HG03354 (cell line): Measurements from ENCODE around the gene SMPD4.
"Not testable (repeated sequence)": the region's sequence is repeated elsewhere in the genome, so short reads cannot be mapped to it uniquely, and the experiment has no call there.

Experiments used
- ATAC-seq: cut with Tn5 transposase; IDR thresholded peaks from one replicate; pipeline ENCODE4 v1.9.1; 2021; ENCODE audit warnings: mild to moderate bottlenecking; ENCODE audit not compliant: unreplicated experiment, poor library complexity, severe bottlenecking

Gene SMPD4, protein sequence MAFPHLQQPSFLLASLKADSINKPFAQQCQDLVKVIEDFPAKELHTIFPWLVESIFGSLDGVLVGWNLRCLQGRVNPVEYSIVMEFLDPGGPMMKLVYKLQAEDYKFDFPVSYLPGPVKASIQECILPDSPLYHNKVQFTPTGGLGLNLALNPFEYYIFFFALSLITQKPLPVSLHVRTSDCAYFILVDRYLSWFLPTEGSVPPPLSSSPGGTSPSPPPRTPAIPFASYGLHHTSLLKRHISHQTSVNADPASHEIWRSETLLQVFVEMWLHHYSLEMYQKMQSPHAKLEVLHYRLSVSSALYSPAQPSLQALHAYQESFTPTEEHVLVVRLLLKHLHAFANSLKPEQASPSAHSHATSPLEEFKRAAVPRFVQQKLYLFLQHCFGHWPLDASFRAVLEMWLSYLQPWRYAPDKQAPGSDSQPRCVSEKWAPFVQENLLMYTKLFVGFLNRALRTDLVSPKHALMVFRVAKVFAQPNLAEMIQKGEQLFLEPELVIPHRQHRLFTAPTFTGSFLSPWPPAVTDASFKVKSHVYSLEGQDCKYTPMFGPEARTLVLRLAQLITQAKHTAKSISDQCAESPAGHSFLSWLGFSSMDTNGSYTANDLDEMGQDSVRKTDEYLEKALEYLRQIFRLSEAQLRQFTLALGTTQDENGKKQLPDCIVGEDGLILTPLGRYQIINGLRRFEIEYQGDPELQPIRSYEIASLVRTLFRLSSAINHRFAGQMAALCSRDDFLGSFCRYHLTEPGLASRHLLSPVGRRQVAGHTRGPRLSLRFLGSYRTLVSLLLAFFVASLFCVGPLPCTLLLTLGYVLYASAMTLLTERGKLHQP

GRCh38 chr2:130181325-130181879 is at the start of gene SMPD4:
TSS of gene SMPD4 (minus strand) at chr2:130181602. CDS start at chr2:130176592, 5,010 bp downstream.
- ATAC-seq, result peak; percentile 67

DNA sequence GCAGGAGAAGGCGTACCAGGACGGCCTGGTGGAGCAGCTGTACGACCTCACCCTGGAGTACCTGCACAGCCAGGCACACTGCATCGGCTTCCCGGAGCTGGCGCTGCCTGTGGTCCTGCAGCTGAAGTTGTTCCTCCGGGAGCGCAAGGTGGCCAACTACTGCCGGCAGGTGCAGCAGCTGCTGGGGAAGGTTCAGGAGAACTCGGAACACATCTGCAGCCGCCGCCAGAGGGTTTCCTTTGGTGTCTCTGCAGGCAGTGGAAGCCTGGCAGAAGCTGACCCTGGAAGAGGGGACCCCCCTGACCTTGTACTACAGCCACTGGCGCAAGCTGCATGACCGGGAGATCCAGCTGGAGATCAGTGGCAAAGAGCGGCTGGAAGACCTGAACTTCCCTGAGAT is 49.5 kb upstream of the SMPD4 start:
- not testable (repeated sequence) for ATAC-seq

GRCh38 chr2:130230376-130230775 is 49.0 kb upstream of the SMPD4 start:
- not testable (repeated sequence) for ATAC-seq

DNA sequence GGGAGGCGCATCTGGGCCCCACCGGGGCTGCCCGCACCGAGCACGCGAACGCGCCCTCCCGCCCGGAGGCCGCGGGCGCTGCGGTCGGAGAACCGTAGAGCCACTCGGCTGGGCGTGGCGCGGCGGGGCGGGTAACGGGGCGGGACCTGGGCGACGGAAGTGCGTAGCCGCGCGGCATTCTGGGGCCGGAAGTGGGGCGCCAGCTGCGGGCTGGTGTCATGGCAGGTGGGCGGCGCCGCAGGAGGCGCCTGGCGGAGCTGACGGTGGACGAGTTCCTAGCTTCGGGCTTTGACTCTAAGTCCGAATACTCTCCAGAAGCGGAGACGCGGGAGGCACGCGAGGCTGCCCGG is 47.7 kb upstream of the SMPD4 start:
- not testable (repeated sequence) for ATAC-seq

- not testable (repeated sequence) for ATAC-seq
Measured at GRCh38 chr2:130228467-130229160, 47.2 kb upstream of the SMPD4 start.

GRCh38 chr2:130228005-130228404 is 46.6 kb upstream of the SMPD4 start:
- ATAC-seq, result not testable (repeated sequence)

- ATAC-seq, result peak; percentile 58
Measured at GRCh38 chr2:130222523-130222922, 41.1 kb upstream of the SMPD4 start.

- ATAC-seq, result not testable (repeated sequence)
Measured at GRCh38 chr2:130220505-130220904, 39.1 kb upstream of the SMPD4 start.

DNA sequence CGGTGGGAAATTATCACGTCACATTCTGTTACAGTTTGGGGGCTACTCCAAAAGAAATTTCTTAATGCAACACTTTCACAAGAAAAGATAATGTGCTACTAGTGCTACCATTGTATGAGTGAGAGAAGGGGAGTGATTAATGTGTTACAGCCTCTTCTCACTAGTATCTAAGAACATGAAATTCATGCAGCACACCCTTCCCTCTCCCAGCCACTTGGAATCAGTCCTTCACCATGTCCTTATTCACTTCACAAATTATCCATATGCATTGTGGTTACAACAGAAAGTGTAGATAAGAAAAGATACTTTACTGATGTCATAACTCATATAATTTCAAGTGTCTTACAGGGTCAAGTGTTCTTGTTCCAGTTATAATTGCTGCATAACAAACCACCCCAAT is 37.7 kb upstream of the SMPD4 start:
- ATAC-seq, result not testable (repeated sequence)

DNA sequence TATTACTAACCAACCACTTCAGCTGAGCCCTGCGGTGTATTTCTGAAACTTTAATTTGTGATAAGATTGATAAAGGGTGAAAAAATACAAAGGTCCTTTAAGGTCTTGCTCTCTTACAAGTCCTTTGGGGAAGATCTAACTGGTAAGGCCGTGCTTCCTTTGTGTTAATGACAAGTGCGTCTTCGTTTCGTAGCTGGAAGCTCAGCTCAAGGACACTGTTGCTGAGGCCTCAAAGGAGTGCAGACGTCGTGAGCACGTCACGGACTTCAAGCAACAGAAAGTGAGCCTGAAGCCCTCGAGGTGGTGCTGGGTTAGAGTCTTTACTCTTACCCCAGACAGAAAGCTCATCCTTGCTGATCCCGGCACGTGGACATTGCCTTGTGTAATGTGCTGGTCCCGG is 25.6 kb upstream of the SMPD4 start:
- not testable (repeated sequence) for ATAC-seq

DNA sequence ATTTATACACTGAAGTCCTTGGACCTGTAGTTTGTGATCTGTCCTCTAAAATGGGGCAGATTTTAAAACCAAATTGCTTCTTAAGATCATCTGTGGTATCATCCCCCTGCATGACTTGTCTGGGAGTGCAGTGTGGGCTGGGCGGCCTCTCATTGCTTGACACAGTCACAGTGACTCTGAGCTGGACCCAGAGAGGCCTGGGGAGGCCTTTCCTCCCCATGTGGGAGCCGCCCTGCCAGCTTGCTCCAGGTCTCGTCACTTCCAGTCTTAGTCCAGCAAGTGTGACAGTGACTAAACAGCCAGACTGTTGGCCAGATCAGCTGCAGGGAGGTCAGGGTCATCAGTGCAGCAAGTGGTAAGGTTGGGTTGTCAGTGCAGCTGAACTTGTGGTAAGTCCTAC is 21.7 kb upstream of the SMPD4 start:
- not testable (repeated sequence) for ATAC-seq

- ATAC-seq, result not testable (repeated sequence)
Measured at GRCh38 chr2:130202518-130202917, 21.1 kb upstream of the SMPD4 start.

DNA sequence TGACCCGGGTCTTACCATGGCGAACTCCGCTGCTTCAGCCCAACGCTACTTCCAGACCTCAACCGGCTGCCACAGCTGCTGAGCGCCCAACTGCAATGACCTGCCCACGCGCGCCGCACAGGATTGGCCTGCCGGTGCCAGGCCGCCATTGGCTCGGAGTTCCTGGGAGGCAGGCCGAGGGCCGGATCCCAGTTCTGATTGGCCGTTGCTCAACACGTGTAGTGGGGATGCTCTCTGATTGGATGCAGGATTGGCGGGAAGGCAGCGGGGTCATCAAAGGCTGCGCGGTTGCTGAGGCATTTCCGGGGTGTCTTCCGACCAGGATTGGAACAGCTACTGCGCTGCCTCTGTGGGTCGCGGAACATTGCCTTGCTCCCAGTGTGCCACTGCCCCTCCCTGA is 16.9 kb upstream of the SMPD4 start, which contains the start of gene TUBA3E:
Gene TUBA3E, minus strand, starts transcription at position 97 of the 400 bp plus-strand sequence. Its CDS starts 79 bp downstream, at position 18.
- no peak for ATAC-seq

GRCh38 chr2:130196052-130196451 is 14.7 kb upstream of the SMPD4 start:
- not testable (repeated sequence) for ATAC-seq

GRCh38 chr2:130195089-130195635 is 13.8 kb upstream of the SMPD4 start:
- not testable (repeated sequence) for ATAC-seq

GRCh38 chr2:130193824-130194223 is 12.4 kb upstream of the SMPD4 start:
- not testable (repeated sequence) for ATAC-seq

DNA sequence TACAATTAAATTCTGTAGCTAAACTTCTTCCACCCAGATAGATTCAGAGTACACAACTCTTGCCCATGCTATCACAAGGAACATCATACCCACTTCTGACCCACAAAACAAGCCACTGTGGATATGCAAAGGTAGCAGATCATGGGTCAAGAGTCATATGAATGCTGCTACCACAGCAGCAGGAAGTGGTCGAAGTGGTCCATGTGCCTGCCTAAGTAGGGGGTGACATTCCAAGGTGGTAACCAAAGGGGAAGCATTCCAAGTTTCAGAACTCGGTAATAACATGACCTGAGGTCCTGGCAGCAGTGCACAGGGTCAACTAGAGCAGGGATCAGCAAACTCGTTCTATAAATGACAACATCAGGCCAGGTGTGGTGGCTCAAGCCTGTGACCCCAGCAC is 11.0 kb upstream of the SMPD4 start:
- not testable (repeated sequence) for ATAC-seq

GRCh38 chr2:130191319-130191718 is 9.9 kb upstream of the SMPD4 start:
- not testable (repeated sequence) for ATAC-seq

DNA sequence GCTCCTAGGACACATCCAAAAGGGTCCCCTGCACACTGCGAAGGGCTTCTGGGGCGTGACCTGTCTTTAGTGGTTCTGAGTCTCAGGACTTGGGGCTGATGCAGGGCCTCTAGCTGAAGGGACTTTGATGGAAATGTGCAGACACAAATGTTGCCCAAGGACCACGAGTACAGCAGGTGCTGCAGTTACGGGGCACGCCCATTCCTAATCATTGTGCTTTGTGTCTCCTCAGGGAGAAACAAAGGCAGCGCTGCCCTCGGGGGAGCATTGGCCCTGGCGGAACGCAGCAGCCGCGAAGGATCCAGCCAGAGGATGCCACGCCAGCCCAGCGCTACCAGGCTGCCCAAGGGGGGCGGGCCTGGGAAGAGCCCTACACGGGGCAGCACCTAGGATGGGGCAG is 8.8 kb upstream of the SMPD4 start:
- no peak for ATAC-seq
